Iris pigment epithelial cell (primary cell): Measurements from ENCODE around the gene IL10.

Experiments
- DNase-seq: peaks from one replicate; pipeline ENCODE4 v3.0.0-alpha.2; 2011; ENCODE audit warnings: low read depth

IL10 gene

GRCh38 chr1:206772243-206772937, at the start of gene IL10:
Gene IL10 (minus strand): TSS chr1:206772494. CDS start chr1:206772435, 59 bp downstream.
- peak; percentile 26 for DNase-seq

DNA sequence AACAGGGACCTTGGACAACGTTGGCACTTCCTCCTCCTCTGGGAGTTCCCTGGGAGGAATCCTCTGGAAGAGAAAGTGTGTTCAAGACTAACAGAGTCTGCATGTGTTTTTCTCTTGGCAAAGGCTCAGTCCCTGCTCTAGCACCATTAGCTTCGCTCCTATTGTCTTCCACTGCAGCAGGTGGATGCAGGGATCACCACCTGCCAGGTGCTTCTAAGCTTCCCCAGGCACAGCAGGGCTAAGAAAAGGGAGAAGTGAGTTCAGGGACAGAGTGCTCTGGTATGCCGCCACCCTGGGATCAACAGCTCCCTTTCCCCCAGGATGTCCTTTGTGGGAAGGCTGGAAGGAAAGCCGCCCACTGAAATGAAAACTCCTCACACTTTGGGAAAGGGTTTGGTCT, 49.2 kb upstream of the IL10 start:
- DNase-seq: no peak

DNA sequence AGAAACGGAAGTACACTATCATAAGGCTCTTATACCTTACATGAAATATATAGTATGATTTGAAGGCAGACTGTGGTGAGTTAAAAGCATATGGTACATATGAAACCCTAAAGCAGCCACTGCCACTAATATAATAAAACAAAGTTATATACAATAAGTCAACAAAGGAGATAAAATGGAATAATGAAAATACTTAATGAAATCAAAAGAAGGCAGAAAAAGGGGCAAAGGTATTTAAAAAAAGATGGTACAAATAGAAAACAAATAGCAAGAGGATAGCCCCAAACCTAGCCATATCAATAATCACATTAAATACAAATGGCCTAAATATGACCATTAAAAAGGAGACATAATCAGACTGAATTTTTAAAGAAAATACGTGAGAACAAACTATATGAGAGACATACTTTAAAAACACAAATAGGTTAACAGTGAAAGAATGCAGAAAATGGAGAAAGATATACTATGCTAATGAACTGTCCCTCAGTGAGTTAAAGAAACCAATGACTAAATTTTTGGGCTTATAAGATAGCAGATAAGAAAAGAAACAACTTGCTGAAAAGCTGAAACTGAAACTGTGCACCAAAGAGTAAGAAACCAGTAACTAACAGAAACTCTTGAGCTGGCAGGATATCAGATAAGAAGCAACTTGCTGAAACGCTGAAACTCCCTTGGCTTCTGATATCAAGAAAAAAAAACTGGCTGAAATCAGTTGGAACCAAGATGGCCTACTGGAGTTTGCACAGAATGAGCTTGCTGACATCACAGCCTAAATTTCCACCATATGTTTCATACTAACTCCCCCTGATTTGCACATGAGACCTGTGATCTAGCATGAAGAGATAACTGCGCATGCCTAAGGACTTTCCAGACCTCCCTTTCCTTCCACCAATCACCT, 44.3 kb upstream of the IL10 start:
- DNase-seq: peak; percentile 44

- peak; percentile 46 for DNase-seq
Measured at GRCh38 chr1:206814716-206815341, 42.5 kb upstream of the IL10 start.

GRCh38 chr1:206812471-206812870, 40.2 kb upstream of the IL10 start:
- DNase-seq: no peak

GRCh38 chr1:206809504-206810084, 37.3 kb upstream of the IL10 start:
- DNase-seq: peak; percentile 48

DNA sequence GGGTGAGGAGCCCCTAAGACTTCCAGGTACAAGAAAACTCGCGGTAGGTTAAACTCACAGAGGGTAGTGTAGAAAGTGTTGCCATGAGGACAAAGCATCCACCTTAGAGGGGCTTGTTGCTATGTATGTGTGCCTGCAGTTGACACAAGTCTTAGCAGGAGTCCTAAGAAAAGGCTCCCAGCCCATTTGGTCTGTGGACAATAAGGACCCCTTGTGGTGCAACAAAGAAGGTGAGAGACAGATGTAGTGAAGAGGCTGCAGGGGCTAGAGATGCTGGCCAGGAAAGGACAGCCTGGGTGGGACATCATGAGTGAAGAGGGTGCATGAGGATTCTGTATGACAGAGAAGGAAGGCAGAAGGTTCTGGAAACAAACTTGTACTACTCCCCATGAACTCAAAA, 36.3 kb upstream of the IL10 start:
- peak; percentile 50 for DNase-seq

GRCh38 chr1:206805357-206805756, 33.1 kb upstream of the IL10 start:
- no peak for DNase-seq

GRCh38 chr1:206804156-206804737, 32.0 kb upstream of the IL10 start:
- DNase-seq: no peak

GRCh38 chr1:206803221-206803730, 31.0 kb upstream of the IL10 start:
- no peak for DNase-seq

DNA sequence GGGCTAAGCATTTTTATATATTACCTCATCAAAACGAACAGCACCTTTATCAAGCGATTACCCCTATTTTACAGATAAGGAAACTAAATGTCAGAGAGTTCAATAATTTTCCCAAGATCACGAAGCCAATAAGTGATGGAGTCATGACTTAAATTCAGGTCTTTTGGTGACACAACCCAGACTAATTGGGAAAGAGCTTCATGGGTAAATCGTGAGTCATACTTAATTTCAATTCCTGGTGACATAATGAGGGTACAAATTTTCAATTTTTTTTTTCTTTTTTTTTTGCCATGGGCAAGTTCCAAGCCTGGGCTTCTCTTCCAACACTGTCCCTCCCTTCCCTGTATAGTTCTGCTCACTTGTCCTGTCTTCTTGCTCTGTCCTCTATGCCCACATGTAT, 30.1 kb upstream of the IL10 start:
- DNase-seq: no peak

DNA sequence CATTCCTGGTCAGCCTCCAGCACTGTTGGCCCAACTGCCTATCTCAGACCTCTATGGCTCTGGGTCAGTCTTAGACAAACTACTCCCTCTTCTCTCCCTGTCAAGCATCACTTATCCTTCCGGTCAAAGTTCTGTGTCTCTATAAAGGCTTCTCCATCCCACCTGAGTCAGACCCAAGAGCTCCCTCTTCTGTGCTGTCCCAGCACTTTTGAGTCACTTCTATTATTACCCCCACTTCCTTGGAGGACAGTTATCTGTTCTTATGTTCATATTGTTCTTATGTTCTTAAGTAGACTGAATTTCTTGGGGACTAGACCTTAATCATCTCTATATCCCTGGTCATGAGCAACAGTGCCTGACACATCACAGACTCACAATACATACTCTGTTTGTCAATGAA, 29.2 kb upstream of the IL10 start:
- no peak for DNase-seq

DNA sequence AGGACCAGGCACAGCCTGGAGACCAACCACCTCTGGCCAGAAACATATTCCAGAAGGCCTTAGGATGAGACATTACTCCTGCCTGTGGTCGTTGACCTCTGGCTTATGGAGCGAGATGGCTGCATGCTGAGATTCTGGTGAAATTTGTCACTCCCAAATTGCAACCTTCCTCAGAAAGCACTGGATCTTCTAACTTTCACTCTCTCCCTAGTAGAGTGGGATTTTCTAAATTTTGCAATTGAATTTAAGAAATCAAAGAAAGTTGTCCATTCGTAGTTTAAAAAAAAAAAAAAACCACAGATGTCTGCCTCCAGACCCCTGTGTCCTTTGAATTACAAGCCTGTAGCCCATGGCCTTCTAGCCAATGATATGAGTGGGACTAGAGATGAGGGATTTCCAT, 28.6 kb upstream of the IL10 start:
- DNase-seq: no peak

- no peak for DNase-seq
Measured at GRCh38 chr1:206800411-206800810, 28.1 kb upstream of the IL10 start.

- DNase-seq: no peak
Measured at GRCh38 chr1:206799311-206799710, 27.0 kb upstream of the IL10 start.

- no peak for DNase-seq
Measured at GRCh38 chr1:206798384-206798996, 26.2 kb upstream of the IL10 start.

DNA sequence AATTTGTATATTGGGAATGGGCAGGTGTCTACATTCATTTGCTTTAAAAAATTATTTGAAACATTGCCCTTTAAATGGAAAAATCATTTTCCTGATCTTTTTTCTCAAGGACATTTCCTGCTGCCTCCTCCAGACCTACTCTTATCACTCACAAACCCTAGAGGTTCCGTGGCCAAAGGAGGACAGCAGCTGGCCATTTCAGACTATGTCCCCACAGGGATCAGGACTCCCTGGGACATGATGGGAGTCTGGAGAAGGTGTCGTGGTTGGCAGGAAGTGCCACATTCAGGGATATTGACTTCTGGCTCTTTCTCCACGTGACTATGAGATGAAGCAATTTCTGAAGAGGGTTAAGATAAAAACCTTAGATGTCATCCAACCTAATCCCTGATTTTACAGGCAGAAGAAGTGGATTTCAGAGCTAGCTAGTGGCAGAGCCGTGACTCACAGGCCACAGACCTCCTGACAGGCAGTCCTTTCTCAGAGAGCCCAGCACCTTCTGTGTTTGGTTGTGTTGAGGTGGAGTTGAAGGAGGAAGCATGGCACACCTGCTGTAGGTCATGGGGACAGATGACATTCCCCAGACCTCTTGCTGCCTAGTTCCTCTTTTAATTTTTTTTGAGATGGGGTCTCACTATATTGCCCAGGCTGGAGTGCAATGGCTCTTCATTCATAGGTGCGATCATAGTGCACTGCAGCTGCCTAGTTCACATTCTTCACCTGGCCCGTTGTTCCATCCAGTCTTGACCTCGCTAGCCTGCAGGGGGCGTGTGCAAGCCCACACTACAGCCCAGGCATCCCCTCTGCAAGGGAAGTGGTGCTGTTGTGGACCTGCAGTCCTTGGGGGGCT, 25.5 kb upstream of the IL10 start:
- peak; percentile 18 for DNase-seq

- DNase-seq: no peak
Measured at GRCh38 chr1:206796981-206797402, 24.7 kb upstream of the IL10 start.

GRCh38 chr1:206796116-206796515, 23.8 kb upstream of the IL10 start:
- DNase-seq: no peak

DNA sequence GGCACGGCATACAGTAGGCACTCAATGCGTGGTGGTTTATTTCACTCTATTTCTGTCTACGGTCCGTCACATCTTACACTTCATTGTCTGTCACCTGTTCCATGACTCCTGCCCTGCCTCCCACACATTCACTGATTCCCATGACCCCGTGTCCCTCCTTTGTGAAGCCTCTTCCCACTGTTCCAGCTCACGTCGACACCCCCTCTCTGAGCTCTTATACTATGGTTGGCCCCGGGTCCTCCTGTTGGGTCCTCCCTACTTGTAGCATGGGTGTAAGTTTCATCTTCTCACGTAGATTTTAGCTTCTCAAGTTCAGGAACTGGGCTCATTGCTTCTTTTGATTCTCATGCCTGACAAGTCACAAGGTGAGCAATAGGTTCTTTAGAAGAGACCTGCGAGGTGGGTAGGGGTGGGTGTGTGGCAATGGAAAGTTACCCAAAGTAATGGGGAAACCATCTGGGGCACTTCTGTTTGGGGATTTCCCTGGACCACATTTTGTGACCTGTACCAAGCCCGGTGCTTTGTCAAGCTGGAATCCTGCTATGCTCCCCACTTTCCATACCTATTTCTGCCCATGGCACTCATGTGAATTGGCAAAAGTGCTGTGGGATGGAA, 22.1 kb upstream of the IL10 start:
- DNase-seq: no peak
